ENCODE measurements around the gene ZNF502. TPM values are rescaled to one million over a fixed set of nuclear protein-coding genes. Genes with fewer than 3 reads are reported as not detected.

The ZNF502 gene
- total and polyA plus RNA-seq, 2 experiments from 2014 or later = 2.9 to 3.2 TPM

DNA sequence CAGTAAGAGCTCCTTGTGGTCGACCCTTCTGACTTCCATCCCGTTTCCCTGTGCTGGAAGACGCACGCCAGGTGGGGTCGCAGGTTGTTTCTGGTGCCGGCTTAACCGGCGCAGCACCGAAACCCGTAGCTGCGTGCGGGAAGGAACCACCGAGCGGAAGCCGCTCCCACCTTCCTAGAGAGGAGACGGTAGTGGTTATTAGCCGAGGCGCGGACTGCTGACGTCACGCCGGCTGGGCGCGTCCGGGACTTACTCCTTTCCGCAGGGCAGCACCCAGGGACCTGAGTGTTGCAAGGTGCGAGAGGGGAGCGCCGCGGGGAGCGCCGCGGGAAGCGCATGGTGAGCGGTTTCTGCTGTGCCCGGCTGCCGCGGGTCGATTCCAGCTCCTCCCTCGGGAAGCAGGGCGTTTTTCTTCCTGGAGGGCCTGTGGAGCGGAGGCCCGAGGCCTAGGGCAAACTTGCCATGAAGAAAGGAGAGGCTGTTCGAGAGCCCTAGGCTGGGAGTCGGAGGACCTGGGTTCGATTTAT lies 17.0 kb downstream of the ZNF502 start, which contains the start of gene ZNF501:
ZNF501 (plus strand) TSS at position 252 of the 527 bp plus-strand sequence. CDS start 4,787 bp downstream, outside the sequence.
- ATAC-seq = peak; percentile 99
- Histone ChIP-seq H3K4me2 (peak within 1 kb of the TSS; percentile 81), H3K36me3 (ENCODE audit: insufficient read depth) (peaks cover 27% of the 10 kb centered on the region), H3K4me1 (ENCODE audit: insufficient read depth) (peaks cover 4% of the 10 kb centered on the region; the same call in 1 of the 2 replicates), H3F3A (replicated peaks; ENCODE audit: low read depth) (0 out of 2 replicates have a peak, but pooled peaks cover 2% of the 10 kb centered on the region), H3K27me3 (ENCODE audit: insufficient read depth) (no peaks in the 10 kb centered on the region), H4K20me1 (replicated peaks; ENCODE audit: insufficient read depth) (no peaks in the 10 kb centered on the region), H3K9me2 (ENCODE audit: insufficient read depth) (peaks cover 10% of the 10 kb centered on the region), H2AFZ (peak within 1 kb of the TSS; percentile 100), H3K4me3 (peak within 1 kb of the TSS; percentile 88), H3K27ac (ENCODE audit: low read depth) (peak within 1 kb of the TSS; percentile 74; the same call in 1 of the 2 replicates), H3K79me2 (replicated peaks; ENCODE audit: insufficient read depth) (0 out of 2 replicates have a peak, but pooled peaks cover 3% of the 10 kb centered on the region)
- peaks cover 83% of the 10 kb centered on the region for H3K36me3 Mint-ChIP-seq (ENCODE audit: low read depth)
- H3K27me3 Mint-ChIP-seq (ENCODE audit: insufficient read depth, low read depth, poor library complexity) = peaks cover 6% of the 10 kb centered on the region
- no peaks in the 10 kb centered on the region for H3K4me1 Mint-ChIP-seq
- peaks cover 95% of the 10 kb centered on the region for H3K9me3 Mint-ChIP-seq
- peak within 1 kb of the TSS; percentile 89 for H3K27ac Mint-ChIP-seq
- DNase-seq (ENCODE audit: low spot score) = peak; percentile 98
- TF ChIP-seq, protein P1, sequence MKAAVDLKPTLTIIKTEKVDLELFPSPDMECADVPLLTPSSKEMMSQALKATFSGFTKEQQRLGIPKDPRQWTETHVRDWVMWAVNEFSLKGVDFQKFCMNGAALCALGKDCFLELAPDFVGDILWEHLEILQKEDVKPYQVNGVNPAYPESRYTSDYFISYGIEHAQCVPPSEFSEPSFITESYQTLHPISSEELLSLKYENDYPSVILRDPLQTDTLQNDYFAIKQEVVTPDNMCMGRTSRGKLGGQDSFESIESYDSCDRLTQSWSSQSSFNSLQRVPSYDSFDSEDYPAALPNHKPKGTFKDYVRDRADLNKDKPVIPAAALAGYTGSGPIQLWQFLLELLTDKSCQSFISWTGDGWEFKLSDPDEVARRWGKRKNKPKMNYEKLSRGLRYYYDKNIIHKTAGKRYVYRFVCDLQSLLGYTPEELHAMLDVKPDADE (IDR thresholded peaks at IDR 0.05) = peak; percentile 87
- TF ChIP-seq JUNB (IDR thresholded peaks at IDR 0.05; ENCODE audit: unreplicated experiment) = no peak
- TF ChIP-seq ZNF462 (CRISPR knock-in tag; IDR thresholded peaks at IDR 0.05) = no peak
- TF ChIP-seq CTCF (conservative IDR thresholded peaks at IDR 0.05; ENCODE audit: low read depth in 2 of 2) = no peak
- peak; percentile 85 for TF ChIP-seq POLR2AphosphoS5 (IDR thresholded peaks at IDR 0.05; ENCODE audit: low read depth)
- TF ChIP-seq CREB1 (CRISPR knock-in tag; IDR thresholded peaks at IDR 0.05; ENCODE audit: low read depth) = peak; percentile 99
- TF ChIP-seq STAT1 (IDR thresholded peaks at IDR 0.05; ENCODE audit: unreplicated experiment) = no peak
- TF ChIP-seq EZH2 (IDR thresholded peaks at IDR 0.05; ENCODE audit: low read depth, unreplicated experiment) = no peak
- no peak for TF ChIP-seq EZH2phosphoT487 (IDR thresholded peaks at IDR 0.05; ENCODE audit: unreplicated experiment)
- no peak for TF ChIP-seq NANOG (IDR thresholded peaks at IDR 0.05; ENCODE audit: borderline replicate concordance)
- no peak for TF ChIP-seq REST (IDR thresholded peaks at IDR 0.05; ENCODE audit: unreplicated experiment)
- peak within 1 kb of the TSS; percentile 91 for H3K4me3 Mint-ChIP-seq
